HG03342 (cell line): ENCODE measurements around the gene SLC22A17.

Source experiments
- ATAC-seq: cut with Tn5 transposase; IDR thresholded peaks from one replicate; pipeline ENCODE4 v1.9.1; 2021; ENCODE audit warnings: mild to moderate bottlenecking, moderate library complexity; ENCODE audit not compliant: unreplicated experiment

Gene SLC22A17

DNA sequence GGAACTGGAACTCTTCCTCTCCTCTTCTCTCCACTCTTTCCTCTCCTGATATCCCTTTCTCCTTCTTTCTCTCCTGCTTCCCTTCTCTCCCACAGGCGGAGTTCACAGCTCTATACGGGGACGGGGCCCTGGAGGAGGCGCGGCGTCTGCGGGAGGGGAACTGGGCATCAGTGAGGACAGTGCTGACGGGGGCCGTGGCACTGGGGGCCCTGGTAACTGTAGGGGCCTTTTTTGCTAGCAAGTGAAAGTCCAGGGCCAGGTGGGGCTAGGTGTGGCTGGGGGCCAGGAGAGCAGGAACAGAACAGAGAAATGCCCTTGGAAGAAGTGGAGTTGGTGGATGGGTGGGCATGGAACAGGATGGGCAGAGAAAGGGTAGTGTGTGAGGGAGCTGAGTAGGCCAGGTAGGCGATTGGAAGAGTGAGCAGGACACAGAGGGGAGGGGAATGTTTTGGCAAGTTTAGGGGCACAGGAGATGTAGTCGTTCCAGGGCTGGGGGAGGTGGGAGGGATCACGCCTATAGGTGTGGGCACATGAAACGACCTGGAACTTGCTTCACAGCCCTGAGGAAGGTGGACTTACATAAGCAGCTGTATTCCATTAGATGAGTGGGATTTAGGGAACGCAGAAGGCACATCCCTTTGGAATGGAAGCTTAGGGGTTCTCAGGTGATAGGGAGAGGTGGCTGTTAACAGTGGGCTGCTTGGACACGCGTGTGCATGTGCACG lies 43.8 kb downstream of the SLC22A17 start:
- ATAC-seq = no peak

DNA sequence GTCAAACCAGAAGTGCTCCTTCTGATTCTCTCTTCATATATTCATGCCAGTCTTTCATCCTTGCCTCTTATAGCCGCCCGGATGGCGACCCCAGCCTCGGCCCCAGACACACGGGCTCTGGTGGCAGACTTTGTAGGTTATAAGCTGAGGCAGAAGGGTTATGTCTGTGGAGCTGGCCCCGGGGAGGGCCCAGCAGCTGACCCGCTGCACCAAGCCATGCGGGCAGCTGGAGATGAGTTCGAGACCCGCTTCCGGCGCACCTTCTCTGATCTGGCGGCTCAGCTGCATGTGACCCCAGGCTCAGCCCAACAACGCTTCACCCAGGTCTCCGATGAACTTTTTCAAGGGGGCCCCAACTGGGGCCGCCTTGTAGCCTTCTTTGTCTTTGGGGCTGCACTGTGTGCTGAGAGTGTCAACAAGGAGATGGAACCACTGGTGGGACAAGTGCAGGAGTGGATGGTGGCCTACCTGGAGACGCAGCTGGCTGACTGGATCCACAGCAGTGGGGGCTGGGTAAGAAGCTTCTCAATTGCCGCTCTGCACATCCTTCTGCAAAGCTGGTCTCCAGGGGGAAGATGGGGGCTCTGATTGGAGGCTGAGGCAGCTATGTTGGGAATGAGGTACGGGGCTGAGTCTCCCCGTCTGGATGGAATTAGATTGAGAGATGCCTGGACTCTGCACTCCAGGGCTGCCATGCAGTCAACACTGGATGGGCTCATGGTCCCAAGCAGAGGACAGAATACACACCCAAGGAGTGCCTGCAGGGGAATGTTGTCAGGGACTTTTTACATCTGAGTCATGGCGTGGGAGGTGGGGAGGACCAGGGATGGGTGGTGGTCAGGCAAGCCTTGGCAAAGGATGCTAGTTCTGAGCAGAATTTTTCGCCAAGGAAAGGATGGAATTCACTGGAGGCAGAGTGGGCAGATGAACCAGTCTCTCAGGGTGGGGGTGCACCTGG lies 44.7 kb downstream of the SLC22A17 start:
- no peak for ATAC-seq

DNA sequence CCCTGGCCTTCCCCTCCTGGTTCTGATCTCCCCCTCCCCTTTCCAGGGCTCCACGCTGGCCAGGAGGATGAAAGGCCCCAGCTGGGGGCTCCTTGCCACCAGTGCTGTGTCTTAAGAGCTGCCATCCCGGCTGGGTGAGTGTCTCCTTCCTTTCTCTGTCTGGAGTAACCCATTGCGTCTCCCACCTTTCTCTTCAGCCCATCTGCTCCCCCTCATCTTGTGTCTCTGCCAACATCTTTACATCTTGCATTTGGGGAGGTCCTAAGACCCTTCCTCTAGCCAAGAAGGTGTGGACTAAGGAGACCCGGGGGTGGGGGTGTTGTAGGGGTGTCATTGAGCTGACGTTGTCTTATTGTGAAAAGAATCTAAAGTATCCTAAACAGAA lies 45.5 kb downstream of the SLC22A17 start:
- no peak for ATAC-seq

DNA sequence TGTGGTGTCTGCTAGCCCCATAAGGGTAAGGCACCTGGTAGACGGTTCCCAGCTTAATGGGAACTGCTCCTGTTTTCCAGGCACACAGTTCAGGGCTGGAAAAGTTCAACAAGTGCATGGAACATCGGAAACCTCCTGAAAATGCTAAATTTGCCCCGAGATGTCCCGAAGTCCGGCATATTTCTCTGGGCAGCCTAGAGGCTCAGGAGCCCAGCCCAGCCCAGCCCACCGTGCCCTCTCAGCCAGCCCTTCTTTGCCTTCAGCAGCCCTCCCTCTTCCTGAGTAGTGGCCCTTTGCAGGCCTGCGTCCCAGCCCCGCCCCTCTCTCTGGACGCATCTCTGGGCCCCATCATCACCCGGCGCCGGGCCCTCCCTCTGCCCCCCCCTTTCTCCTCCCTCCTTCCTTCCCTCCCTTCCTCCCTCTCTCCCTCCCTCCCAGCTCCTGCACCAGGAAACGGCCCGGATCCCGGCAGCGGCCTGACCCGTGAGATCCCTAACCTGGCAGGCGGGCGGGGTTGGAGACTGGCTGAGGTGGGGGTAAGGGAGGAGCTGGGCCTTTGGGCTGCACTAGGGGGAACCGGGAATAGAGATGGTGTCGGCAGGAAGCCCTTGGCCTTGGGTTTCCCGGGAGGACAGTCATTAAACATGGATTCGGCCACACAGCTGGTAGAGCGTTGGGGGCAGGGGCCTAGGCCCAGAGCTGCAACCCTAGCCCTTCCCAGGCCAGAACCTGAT lies 46.1 kb downstream of the SLC22A17 start, which contains the start of gene BCL2L2:
Gene BCL2L2, plus strand, starts transcription at position 422 of the 734 bp plus-strand sequence. CDS start 935 bp downstream, outside the sequence.
- ATAC-seq = no peak

DNA sequence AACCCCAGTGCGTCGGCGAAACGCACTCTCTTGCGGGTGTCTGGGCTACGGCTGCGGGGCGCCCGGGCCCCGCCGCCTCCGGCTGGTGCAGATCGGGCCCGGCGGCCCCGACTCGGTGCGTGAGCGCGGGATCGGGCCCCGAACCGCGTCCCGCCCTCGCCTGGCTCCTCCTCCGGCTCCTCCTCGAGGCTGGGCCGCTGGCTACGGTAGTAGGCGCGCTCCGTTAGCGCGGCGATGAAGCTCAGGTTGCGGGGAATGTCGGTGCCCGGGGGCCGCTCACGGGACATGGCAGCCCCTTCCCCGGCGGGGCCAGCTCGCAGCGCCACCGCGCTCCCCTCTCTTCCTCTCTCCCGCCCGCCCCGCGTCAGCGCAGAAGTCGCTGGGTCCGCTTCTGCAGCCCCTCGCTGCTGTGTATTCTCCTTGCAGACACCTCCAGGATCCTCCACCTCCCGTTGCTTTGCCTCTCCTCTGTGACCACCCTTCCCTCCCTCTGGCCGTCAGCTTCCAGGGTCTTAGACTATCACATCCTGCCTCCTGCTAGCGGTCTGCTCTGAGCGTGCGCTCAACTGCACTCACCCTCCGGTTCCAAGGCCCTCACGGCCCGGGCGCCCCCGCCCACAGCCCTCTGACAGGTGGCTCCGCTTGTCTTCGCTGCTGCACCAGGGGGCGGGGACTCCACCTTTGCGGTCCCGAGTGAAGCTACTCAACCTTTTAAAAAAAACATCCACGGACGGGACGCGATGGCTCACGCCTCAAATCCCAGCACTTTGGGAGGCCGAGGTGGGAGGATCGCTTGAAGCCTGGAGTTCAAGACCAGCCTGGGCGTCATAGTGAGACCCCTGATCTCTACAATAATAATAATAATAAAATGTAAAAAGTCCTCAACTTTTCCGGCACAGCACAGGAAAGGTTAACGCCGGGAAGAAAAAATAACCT lies 50.1 kb downstream of the SLC22A17 start, which contains the start of gene PPP1R3E:
Gene PPP1R3E, minus strand, starts transcription at position 570 of the 936 bp plus-strand sequence. Its CDS starts 283 bp downstream, at position 287.
- ATAC-seq = peak; percentile 25

DNA sequence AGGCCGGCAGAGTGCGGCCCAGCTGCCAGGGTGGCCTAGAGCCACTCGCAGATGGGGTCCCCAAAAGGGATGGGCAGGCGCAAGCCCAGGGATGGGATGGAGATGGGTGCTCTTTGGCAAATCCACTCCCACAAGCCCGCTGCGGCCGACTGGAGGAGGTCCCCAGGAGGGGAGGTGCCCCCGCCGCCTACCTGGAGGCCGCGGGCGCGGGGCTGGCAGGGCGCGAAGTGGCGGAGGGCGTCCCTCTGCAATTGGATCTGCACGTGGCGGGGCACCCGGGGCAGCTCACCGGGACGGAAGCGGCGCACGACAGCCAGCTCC lies 50.8 kb downstream of the SLC22A17 start:
- no peak for ATAC-seq

DNA sequence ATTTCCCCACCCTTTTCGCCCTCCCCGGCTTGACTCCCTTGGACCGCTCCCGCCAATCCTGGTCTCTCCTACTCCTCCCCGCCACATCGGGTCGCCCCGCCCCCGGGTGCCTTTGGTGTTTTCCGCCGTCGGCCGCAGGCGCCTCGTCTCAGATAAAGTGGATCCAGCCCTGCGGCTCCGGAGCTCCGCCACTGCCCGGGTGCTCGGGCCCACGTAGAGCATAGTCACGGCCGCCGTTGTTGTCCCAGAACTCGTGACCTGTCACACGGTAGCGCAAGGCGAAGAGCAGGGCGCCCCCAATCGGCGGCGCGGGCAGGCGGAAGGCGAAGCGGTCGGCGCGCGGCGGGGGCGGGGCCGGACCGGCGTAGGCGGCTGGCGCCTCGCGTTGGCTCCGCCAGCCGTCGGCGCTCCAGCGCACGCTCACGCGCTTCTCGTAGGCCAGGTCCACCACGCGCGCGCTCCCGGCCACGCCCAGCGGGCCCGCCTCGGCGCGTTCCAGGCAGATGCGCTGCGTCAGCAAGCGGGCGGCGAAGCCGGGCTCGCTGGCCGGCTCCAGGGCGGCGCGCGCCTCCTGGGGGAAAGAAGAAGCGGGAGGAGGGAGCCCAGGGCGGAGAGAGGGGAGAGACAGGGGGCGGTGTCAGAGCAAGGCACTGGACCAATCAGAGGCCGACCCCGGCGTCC lies 51.3 kb downstream of the SLC22A17 start:
- ATAC-seq = peak; percentile 81

DNA sequence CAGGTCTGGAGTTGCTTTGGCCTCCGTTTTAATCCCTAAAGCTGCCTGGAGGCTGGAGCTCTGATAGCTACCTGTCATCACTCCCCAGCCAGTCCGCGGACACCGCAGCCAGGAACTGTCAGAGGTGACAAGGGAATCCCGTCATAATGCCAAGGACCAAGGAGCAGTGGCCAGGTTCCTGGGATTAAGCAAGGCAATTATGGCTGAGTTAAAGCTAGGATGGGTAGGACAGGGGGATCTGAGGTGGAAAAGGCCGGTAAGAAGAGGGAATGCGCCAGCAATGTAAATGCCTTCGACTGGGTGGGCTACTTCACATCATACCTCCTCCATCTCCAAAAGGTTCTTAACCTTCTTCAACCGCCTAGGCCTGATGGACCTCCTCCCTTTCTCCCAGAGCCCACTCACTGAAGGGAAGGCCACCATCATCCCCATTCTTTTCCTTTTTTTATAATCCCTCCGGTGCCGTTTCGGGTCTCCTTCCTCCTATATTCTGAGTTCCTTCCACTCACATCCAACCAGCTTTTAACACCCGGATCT lies 51.9 kb downstream of the SLC22A17 start:
- ATAC-seq = no peak

DNA sequence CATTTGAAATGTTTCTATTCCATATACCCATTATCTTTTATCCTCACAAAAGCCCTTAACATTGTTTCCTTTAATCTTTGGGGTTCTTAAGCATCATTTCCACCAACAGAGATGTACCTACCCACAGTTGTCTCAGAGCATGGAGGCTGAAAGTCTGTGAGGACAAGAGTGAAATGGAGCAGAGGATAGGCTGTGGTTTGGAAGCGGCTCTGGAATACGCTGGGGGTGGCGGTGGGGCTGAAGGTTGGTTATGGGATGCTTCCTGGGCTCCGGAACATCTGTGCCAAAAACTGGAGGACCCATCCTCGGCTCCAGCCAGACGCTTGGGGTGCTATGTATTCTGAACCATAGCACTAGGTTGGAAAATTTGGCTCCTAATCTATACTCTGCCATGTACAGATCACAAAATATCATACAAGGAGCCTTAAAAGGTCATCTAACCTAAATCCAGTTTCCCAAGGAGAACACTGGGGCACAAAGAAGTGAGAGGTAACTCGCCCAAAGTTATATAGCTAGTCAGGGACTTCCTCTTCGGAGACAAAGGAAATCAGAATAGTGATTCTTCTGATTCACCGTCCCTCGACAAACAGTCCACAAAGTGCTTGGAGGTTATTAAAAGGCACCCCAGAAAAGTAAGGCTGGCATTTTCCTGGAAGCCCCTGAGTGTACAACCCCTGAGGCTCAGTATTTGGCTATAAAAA lies 52.6 kb downstream of the SLC22A17 start:
- no peak for ATAC-seq

DNA sequence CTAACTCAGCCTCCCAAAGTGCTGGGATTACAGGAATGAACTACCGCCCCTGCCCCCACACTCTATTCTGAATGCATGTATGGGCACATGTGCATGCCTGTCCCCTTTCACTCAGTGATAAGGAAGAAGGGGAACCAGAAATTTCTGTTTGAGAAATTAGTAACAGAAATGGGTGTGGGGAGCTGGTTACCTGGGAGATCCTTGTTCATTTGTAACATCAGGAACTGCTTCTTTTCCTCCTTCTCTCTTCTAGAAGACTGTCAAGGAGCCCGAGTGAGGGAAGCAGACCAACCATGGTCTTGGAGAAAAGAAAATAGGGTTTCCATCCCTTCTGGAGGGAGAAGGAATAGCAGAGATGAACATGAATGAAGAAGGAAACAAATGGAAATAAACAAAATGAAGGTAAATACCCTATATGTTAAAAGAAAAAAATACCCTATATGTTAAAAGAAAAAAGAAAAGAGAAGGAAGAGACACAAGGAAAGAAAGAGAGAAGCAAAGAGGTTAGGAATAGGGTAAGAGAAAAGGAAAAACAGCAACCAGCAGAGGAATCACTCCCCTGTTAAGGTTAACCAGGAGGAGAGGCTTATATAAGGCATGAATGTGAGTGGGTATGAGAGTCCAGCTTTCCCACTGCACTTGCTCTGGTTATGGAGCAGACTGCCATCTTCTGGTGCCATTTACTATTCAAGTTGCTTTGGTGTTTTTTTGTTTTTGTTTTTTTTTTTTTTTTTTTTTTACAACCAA lies 53.3 kb downstream of the SLC22A17 start:
- ATAC-seq = no peak

DNA sequence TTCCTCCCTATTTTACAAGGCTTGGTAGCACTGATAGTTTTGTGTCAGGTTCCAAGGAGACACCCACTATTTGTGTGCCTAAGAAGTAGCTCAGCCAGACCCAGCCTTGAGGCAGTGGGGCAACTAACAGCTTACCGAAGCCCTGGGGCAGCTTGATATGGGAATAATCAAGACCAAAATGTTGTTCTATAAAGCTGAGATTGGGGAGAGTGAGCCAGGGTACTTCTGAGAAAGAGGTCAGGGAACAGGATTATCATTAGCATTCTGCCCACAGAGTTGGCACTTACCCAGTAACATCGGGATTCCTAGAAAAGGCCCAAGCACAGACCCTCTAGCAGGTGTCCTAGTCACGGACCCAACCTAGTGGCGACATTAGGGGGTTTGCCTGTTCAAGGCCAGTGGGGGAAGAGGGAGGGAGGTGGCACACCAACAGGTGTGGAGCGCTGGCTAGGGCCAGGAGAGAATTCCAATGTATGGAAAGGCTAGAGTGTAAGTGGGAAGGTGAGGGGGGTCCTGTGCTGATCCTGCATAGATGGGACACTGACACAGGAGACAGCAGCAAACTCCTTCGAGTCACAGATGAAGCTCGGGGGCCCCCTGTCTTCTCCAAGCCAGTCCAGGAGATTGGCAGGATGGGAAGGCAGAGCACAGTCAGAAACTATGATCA lies 54.9 kb downstream of the SLC22A17 start:
- ATAC-seq = no peak

DNA sequence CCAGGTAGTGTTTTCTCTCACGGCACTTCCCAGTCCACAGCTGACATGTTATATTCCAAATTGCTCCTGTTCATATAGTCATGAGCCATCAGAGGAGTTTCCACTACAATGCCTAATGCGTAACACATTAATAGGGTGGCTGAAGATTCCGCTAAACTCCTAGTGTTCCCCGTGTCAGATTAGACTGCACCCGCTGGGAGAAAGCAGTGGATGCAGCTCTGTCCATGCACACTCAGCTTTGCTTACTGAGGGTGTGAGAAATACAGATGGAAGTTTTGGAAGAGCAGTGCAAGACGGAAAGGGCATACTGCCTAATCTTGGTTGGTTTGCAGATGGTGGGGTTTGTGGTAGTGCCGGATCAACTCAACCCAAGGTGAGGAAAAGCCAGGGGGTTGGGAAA lies 55.6 kb downstream of the SLC22A17 start:
- no peak for ATAC-seq
